ENCODE results near the gene TGIF2.
"Not testable (repeated sequence)": the region's sequence is repeated elsewhere in the genome, so short reads cannot be mapped to it uniquely, and the experiment has no call there.

The TGIF2 gene

DNA sequence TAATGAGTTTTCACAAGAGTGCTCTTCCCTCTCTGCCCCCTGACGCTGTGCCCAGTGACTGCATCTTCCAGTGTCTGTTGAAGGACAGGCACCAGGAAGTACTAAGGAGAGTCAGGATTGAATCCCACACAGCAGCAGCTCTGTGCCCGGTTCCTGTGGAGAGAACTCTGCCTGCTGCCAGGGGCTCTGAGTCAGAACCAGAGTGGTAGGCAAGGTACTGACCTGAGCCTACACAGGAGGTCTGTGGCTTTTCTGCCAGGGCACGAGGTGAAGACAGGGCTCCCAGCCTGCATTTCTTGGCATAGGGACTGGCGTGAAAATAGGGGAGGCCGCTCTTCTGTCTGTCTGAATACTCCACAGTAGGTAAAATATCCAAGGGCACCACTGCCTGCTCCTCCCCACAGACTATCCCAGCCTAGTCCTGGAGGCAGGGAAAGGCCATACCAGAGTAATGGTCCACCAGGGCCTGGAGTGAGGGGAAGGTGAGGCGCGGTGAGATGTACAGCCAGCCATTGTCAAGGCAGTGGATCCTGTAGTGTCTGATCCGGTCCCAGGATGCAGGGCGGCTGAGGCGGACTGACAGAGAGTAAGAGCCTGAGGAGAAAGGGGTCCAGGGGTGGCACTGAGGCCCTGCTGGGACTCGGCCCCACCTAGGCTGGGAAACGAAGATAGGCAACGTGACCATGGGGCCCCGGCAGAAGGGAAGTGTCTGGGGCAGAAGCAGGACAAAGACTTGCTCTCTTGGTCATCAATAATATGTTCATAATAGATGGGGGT lies 41.6 kb downstream of the TGIF2 start:
- no peak for DNase-seq (ENCODE audit: low read depth, low spot score)

DNA sequence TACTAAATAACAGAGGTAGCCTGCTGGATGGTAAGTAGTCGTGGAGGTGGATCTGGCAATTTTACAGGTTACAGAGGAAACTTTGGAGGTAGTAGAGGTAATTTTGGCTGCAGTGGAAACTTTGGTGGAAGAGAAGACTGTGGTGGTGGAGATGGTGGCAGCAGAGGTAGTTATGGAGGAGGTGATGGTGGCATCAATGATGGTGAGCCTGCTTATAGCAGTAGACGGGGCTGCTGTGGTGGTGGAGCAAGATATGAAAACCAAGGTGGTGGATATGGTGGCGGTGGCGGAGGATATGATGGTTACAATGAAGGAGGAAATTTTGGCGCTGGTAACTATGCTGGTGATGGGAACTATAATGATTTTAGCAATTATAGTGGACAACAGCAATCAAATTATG lies 47.5 kb downstream of the TGIF2 start:
- no peak for DNase-seq (ENCODE audit: low read depth, low spot score)

DNA sequence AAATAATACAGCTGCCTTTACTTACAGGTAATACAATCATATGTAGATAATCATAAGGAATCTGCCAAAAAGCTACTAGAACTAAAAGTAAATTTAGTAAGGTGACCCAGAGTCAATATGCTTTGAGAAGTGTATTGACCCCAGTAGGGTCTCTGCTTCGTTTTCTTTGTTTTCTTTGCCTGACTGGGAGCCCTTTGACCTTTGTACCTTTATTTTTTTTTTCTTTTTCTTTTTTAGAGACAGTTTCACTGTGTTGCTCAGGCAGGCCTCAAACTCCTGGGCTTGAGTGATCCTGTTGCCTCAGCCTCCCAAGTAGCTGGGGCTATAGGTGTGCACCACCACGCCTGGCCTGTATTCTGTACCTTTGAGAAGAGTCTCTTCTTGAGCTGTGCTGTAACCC lies 50.0 kb downstream of the TGIF2 start:
- no peak for DNase-seq (ENCODE audit: low read depth, low spot score)

DNA sequence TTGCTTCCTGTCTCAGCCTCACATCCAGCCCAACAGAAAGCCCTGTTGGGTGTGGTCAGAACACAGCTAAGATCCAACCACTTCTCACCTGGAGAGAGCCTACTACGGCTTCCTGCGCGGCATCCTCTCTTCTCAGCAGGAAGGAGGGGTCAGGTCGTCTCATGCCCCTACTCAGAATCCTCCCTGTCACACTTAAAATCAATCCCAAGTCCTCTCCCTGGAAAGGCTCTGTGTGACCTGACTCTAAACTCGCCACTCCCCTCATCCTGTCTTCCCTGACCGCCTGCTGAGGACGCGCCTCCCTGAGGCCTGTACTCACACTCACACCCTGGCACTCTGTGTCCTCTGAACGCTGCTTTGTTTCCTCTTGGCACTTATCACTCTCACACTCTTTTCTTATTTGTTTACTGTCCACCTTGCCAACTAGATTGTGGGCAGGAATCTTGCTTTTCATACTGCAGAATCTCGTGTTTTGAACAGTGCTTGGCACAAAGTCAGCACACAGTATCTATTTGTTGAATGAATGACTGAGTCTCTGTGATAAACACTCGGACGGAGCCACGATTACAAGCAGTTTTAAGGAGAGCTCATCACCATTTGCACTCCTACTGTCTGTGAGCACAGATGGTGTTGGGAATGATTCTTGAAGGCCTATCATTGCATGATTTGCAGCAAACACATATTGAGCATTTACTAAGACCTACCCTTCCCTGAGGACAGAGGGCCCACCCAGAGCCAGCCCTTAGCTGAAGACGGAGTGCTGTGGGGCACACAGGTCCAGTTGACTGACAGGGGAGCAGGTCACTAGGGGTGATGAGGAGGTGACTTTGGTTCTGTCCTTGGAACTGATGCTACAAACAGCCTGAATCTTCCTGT lies 50.9 kb downstream of the TGIF2 start:
- DNase-seq (ENCODE audit: low read depth, low spot score), result no peak

DNA sequence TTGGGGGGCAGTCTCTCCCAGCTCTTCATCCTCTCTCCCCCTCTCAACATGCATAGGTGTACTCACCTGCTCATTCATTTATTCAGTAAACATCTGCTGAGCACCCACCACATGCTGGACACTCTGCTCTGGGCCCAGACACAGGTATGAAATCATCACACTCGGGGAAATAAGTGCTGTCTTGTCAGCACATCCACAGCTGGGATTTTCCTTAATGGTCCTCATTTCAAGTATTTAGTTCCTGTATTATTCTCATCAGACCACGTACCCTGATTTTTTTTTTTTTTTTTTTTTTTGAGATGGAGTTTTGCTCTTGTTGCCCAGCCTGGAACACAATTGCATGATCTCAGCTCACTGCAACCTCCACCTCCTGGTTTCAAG lies 51.5 kb downstream of the TGIF2 start:
- no peak for DNase-seq (ENCODE audit: low read depth, low spot score)

DNA sequence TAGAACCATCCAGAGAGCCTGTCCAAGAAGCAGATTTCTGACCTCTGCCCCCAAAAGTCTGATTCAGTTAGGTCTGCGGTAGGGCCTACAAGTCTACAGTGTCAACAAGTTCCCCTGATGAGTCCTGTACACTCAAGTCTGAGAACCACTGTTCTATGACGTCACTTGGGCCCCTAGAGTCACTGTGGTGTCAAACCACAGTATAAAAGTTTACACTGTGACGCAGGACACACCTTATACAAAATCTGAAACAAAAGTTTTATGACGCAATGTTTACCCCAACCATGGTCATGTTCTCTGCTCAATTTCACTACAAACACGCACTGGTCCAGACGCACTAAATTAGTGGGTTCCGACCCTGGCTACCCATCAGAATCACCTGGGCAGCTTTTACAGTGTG lies 54.7 kb downstream of the TGIF2 start:
- DNase-seq (ENCODE audit: low read depth, low spot score), result no peak

DNA sequence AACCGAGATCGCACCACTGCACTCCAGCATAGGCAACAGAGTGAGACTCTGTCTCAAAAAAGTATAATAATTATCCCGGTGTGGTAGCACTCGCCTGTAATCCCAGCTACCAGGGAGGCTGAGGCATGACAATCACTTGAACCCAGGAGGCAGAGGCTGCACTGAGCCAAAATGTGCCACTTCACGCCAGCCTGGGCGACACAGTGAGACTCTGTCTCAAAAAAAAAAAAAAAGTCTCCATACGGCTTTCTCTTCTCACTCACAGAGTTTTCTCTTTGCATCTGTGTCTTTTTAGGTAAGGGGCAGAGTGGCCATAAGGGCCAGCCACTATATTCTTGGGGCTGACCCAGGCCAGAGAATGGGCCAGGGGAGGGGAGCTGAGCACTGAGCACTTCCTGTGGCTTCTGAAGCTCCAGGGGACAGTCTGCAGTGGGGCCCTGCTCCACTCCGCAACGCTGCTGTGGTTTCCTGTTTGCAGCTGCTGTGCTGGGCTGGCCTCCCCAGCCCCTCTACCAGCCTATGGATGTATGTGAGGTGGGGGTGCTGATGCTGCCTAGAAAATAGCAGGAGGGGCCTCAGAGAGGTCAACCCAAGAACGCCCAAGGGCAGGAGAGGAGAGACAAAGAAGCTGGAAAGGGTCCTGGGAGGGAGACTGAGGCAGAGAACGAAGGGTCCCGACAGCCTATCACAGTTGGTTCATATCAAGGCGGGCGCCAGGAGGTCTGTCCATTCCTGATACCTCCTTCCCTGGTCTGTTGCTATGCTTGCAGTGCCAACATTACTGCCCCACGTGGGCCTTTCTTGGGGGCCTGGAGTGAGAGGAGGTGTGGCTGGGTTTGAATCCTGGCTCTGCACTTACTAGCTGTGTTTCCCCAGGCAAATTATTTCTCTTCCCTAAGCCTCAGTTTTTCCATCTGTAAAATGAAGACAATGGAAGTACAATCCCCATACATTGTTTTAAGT lies 56.6 kb downstream of the TGIF2 start:
- no peak for DNase-seq (ENCODE audit: low read depth, low spot score)

DNA sequence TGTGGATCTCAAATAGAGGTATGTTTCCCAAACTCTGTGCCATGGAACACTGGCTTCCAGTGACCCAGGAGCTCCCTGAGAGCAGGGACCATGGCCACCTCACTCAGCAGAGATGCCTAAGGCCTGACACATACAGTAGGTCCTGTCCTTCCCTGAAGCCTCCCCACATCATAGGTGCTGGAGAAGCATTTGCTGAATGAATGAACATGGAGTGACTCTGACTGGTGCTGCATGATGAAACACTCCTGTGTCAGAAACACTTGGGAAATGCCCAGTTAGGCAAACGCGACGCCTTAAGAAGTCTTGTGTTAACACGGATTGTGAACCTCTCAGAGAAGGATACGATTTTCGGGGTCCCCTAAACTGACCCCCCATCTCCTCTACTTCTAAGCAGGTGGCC lies 58.2 kb downstream of the TGIF2 start:
- no peak for DNase-seq (ENCODE audit: low read depth, low spot score)

DNA sequence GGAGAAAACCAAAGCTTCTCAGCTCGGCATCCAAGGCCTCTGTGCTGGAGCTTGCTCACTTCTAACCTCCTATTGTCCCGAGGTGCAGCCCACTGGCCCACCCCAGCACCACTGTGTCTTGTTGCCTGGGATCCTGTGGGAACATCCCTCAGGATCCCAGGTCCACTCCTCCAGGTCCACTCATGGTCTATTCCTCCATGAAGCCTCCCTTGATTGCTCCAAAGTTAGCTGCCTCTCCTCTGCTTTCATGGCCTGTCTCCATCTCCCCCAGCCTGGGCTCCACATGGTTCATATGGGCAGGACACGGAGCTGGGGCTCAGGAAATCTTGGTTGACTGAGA lies 58.7 kb downstream of the TGIF2 start:
- DNase-seq (ENCODE audit: low read depth, low spot score), result no peak

DNA sequence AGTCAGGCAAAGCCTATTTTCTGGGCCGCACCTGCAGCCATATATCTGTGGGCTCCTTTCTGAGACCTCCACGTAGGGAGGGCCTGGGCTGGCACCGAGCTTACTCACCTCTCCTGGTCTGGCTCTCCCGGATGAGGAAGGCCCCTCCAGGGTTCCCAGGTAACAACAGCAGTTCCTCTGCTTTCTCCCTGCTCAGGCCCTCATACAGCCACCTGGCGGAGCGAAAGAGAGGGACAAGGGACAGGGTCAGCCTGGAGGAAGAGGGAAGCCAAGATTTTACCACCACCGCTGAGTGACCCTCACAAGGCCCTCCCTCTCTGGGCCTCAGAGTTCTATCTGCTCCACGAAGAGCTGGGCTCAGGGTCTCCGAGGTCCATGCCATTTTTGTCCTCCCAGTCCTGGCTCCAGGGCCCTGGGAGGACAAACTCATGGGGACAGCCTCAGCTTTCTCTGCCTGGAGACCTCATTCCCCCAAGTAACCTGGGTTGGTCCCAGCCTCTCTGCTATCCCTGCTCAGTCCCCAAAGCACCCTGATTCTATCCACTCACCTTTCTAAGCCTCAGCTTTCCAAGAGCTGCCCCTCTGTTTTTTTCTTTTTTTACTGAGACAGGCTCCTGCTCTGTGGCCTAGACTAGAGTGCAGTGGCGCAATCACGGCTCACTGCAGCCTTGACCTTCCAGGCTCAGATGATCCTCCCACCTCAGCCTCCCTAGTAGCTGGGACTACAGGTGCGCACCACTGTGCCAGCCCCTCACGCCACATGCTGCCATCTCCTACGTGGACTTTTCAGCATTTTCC lies 59.3 kb downstream of the TGIF2 start:
- no peak for DNase-seq (ENCODE audit: low read depth, low spot score)

DNA sequence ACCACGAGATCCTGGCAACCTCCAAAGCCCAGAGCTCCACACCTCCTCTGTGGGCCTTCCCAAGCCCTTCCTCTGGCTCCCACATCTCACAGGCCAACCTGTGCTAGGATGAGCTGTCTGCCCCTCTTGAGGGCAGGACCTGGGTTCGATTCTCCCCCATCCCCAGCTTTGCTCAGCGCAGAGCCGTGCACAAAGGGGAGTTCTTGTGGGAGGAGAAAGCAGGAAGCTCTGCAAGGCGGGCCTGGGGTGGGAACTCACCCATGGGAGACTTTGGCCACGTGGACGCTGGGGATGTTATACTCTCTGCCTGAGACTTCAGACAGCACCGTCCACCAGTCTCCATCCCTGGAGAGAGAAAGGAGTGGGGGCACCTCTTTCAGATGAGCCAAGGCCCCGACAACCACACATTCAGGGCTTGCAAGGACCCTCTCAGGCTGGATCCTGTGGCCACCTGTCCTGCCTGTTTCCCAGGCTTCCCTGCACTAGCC lies 59.9 kb downstream of the TGIF2 start:
- no peak for DNase-seq (ENCODE audit: low read depth, low spot score)

DNA sequence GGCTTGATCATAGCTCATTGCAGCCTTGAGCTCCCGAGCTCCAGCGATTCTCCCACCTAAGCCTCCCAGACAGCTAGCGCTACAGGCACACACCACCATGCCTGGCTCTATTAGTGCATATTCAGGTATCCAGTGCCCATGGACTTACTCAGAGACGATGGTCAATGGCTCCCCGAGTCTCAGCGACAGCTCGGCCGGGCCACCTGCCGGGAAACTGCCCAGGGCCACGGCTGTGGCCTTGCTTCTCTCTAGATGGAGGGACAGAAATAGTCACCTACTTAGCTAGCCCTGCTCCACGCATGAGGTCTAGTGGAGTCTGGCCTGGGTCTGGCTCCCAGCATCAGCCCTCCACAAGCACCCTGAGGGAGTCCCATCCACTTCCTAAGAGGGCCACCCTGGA lies 60.9 kb downstream of the TGIF2 start:
- DNase-seq (ENCODE audit: low read depth, low spot score), result no peak

DNA sequence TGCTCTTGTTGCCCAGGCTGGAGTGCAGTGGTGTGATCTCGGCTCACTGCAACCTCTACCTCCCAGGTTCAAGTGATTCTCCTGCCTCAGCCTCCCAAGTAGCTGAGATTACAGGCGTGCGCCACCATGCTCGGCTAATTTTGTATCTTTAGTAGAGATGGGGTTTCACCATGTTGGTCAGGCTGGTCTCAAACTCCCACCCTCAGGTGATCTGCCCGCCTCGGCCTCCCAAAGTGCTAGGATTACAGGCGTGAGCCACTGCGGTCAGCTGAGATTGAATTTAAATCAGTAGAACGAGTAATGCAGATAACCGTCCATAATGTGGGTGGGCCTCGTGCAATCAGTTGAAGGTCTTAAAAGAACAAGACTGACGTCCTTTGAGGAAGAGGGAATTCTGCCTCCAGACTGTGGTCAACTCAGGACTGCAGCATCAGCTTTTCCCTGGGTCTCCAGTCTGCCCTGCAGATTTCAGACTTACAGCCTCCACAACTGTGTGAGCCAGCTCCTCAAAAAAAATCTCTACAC lies 65.5 kb downstream of the TGIF2 start:
- not testable (repeated sequence) for DNase-seq (ENCODE audit: low read depth, low spot score)

DNA sequence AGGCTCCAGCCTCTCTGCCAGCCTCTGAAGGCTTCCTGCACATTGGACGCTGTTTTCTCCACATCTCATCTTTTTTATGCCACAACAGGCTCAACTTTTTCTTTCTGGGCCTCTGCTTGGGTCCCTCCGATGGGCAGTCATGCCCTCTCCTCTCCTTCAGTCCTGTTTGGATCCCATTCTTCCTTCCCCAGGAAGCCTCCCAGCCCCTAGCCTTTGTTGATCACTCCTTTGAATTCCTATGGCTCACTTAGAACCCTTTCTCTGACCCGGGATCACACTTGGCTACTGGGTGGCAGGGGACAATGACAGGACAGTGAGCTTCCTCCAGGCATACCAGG lies 68.1 kb downstream of the TGIF2 start:
- no peak for DNase-seq (ENCODE audit: low read depth, low spot score)

DNA sequence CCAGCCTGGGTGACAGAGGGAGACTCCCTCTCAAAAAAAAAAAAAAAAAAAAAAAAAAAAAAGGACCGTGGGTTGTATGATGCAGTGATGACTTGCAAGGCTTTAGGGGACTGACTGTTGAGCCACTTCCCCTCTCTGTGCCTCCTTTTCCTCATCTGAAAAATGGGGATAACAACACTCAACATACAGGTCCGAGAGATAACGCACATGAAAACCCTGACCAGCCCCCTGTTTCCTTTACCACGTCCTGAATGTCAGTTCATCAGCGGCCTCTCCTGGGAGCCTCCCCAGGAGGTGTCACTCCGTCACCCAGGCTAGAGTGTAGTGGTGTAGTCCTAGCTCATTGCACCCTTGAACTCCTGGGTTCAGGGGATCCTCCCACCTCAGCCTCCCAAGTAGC lies 68.7 kb downstream of the TGIF2 start:
- DNase-seq (ENCODE audit: low read depth, low spot score), result no peak
